ENCODE data around the gene SDHD. TPM values are rescaled to one million over a fixed set of nuclear protein-coding genes. Genes with fewer than 3 reads are reported as not detected.
A peak's percentile ranks its signal among the peaks of the same experiment; 100 is the strongest.

Gene SDHD
- total and polyA plus RNA-seq, 4 donors = 85.5 to 164 (median 104) TPM

DNA sequence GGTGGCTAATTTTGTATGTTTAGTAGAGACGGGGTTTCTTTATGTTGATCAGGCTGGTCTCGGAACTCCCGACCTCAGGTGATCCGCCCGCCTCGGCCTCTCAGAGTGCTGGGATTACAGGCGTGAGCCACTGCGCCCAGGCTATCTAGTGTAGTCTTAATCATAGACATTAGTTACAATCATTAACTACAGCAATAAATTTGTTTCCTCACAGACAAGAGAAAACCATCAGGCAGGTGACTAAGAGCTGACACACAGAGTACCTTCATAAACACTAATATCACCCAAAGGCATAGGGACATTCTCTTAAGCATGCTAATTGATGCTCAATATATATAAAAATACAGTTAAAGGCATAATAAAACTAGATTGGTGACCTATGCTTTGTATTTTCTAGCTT is 19.4 kb downstream of the SDHD start:
- Histone ChIP-seq H3K4me1 (ENCODE audit: control insufficient read depth in 5 of 5, insufficient read depth in 5 of 5, low read length in 5 of 5) (no peaks in the 10 kb centered on the region), H3K9ac (ENCODE audit: insufficient read depth in 1 of 2, low read length in 2 of 2) (no peak overlapping the region), H3K27ac (ENCODE audit: low read depth in 1 of 2, low read length in 1 of 2) (no peak overlapping the region), H3K4me3 (no peak overlapping the region), H3K9me3 (ENCODE audit: control insufficient read depth in 4 of 4, insufficient read depth in 3 of 4, low read length in 3 of 4) (no peaks in the 10 kb centered on the region), H3K36me3 (ENCODE audit: control insufficient read depth in 4 of 4, insufficient read depth in 4 of 4, low read length in 4 of 4) (peaks cover 0 to 2% (median 0%) of the 10 kb centered on the region in 4 donors), H3K27me3 (ENCODE audit: control insufficient read depth in 3 of 3, insufficient read depth in 3 of 3, low read length in 2 of 3) (no peaks in the 10 kb centered on the region)
- DNase-seq (no peak), ATAC-seq (ENCODE audit: insufficient read depth, low FRiP score) (no peak)
- TF ChIP-seq, protein P1, sequence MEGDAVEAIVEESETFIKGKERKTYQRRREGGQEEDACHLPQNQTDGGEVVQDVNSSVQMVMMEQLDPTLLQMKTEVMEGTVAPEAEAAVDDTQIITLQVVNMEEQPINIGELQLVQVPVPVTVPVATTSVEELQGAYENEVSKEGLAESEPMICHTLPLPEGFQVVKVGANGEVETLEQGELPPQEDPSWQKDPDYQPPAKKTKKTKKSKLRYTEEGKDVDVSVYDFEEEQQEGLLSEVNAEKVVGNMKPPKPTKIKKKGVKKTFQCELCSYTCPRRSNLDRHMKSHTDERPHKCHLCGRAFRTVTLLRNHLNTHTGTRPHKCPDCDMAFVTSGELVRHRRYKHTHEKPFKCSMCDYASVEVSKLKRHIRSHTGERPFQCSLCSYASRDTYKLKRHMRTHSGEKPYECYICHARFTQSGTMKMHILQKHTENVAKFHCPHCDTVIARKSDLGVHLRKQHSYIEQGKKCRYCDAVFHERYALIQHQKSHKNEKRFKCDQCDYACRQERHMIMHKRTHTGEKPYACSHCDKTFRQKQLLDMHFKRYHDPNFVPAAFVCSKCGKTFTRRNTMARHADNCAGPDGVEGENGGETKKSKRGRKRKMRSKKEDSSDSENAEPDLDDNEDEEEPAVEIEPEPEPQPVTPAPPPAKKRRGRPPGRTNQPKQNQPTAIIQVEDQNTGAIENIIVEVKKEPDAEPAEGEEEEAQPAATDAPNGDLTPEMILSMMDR (IDR thresholded peaks at IDR 0.05; ENCODE audit: control extremely low read depth, extremely low read depth) = no peak
- 98 to 99% methylated on average over 8 of the region's 8 CpGs for WGBS, 2 donors

DNA sequence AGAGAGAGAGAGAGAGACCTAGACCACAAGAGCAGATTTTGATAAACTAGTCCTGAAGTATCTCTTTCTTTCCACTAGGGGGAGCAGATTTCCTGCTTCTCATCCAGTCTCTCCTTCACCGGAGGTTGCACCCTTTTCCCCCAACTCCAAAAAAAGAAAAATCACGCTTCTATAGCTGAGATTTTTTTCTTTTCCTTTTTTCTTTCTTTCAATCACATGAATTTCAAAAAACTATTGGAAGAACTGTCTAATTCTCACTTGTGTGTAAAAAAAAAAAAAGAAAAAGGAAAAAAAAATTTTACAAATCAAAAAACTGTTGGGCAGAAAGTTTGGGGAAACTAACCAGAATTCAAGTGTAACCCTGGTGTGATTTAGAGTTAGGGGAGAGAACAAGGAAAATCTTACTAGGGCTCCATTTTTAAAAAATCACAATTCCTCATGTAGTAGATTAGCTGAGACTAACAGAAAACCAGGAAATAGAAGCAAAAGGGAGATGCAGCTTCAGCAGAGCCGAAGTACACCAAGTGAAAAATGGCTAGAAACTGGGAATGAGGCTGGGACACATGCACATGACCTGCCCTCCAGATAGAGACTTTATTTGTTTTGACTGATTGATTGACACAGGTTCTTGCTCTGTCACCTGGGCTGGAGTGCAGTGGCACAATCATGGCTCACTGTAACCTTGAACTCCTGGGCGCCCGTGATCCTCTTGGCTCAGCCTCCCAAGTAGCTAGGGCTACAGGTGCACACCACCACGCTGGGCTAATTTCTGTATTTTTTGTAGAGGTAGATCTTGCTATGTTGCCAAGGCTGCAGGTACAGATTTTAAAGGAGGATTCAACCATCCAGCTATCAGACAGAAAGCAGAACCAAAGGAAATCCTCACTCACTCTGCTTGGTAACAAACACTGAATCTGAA is 27.1 kb downstream of the SDHD start:
- no peaks in the 10 kb centered on the region for H3K4me1 ChIP-seq (ENCODE audit: control insufficient read depth in 5 of 5, insufficient read depth in 5 of 5, low read length in 5 of 5)
- no peak overlapping the region for H3K27ac ChIP-seq (ENCODE audit: low read depth in 1 of 2, low read length in 1 of 2)
- H3K9ac ChIP-seq (ENCODE audit: insufficient read depth in 1 of 2, low read length in 2 of 2) = no peak overlapping the region
- 58 to 63% methylated on average over 6 of the region's 6 CpGs for WGBS, 2 donors
- H3K4me3 ChIP-seq = no peak overlapping the region
- no peaks in the 10 kb centered on the region for H3K9me3 ChIP-seq (ENCODE audit: control insufficient read depth in 4 of 4, insufficient read depth in 3 of 4, low read length in 3 of 4)
- peak; percentile 58 for ATAC-seq (ENCODE audit: insufficient read depth, low FRiP score)
- H3K27me3 ChIP-seq (ENCODE audit: control insufficient read depth in 3 of 3, insufficient read depth in 3 of 3, low read length in 2 of 3) = no peaks in the 10 kb centered on the region
- TF ChIP-seq, protein P1 (IDR thresholded peaks at IDR 0.05; ENCODE audit: control extremely low read depth, extremely low read depth) = peak; percentile 41
- peak in 2 of 3 donors; percentile 59 to 60 for DNase-seq
- no peaks in the 10 kb centered on the region for H3K36me3 ChIP-seq (ENCODE audit: control insufficient read depth in 4 of 4, insufficient read depth in 4 of 4, low read length in 4 of 4)

DNA sequence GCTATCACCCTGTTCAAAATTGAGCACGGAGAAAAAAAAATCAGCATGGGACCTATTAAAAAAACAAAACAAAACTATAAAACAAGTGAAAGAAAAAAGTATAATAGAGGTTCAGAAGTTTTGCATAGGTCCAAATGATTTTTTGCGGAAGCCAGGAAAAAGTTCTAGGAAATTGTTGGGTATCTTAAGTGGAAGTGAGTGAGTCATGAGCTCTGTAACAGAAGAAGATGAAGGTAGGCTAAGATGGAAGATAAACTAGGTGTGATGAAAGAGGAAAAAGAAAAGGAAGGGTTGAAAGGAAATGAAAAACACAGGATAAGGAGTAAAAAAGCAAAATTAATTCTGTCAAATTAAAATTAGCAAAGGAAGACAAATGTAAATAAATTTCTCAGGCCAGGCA is 27.8 kb downstream of the SDHD start:
- H3K9ac ChIP-seq (ENCODE audit: insufficient read depth in 1 of 2, low read length in 2 of 2) = no peak overlapping the region
- ATAC-seq (ENCODE audit: insufficient read depth, low FRiP score) (no peak), DNase-seq (no peak)
- H3K27me3 ChIP-seq (ENCODE audit: control insufficient read depth in 3 of 3, insufficient read depth in 3 of 3, low read length in 2 of 3) = no peaks in the 10 kb centered on the region
- H3K9me3 ChIP-seq (ENCODE audit: control insufficient read depth in 4 of 4, insufficient read depth in 3 of 4, low read length in 3 of 4) = no peaks in the 10 kb centered on the region
- TF ChIP-seq, protein P1 (IDR thresholded peaks at IDR 0.05; ENCODE audit: control extremely low read depth, extremely low read depth) = no peak
- H3K27ac ChIP-seq (ENCODE audit: low read depth in 1 of 2, low read length in 1 of 2) = no peak overlapping the region
- no peak overlapping the region for H3K4me3 ChIP-seq
- 90 to 94% methylated on average over 2 of the region's 2 CpGs for WGBS, 2 donors
- H3K36me3 ChIP-seq (ENCODE audit: control insufficient read depth in 4 of 4, insufficient read depth in 4 of 4, low read length in 4 of 4) = peaks cover 0 to 4% (median 0%) of the 10 kb centered on the region in 4 donors
- no peaks in the 10 kb centered on the region for H3K4me1 ChIP-seq (ENCODE audit: control insufficient read depth in 5 of 5, insufficient read depth in 5 of 5, low read length in 5 of 5)

Data from lung (tissue), 12 donors.